ENCODE measurements around the gene LSM14A. TPM values are rescaled to one million over a fixed set of nuclear protein-coding genes. Genes with fewer than 3 reads are reported as not detected.
"Not testable (repeated sequence)": the region's sequence is repeated elsewhere in the genome, so short reads cannot be mapped to it uniquely, and the experiment has no call there.

LSM14A gene
- total RNA-seq, 5 donors from 2014 or later (not counting 1 experiment from before 2014, with no cell fraction given) = 135 to 180 (median 159) TPM

- Mint-ChIP-seq H3K4me3 (peak overlapping the region in 1 of 3 donors; percentile 46), H3K27ac (peak overlapping the region in 1 of 2 donors; percentile 61), H3K4me1 (peaks cover 49 to 56% (median 52%) of the 10 kb centered on the region in 3 donors), H3K36me3 (peaks cover 34% of the 10 kb centered on the region)
- ATAC-seq (replicated peaks in 1 of 4); H3K27me3 ChIP-seq (replicated peaks in 1 of 2; ENCODE audit: control insufficient read depth in 2 of 2, extremely low read depth in 1 of 2, insufficient read depth in 2 of 2, low read length in 1 of 2); H3K27me3 Mint-ChIP-seq; H3K9me3 Mint-ChIP-seq; DNase-seq; H3K9me3 ChIP-seq; POLR2A ChIA-PET; H3K27ac ChIP-seq (ENCODE audit: low read length); H3K4me3 ChIP-seq (ENCODE audit: control insufficient read depth in 1 of 2, extremely low read depth in 1 of 2, low read length in 1 of 2): not testable (repeated sequence)
- CTCF ChIA-PET = interaction anchor here in 1 of 2 donors (0.6 kb wide), 1 partner anchor 420 kb away, joined by 4 read pairs; no protein-coding TSS in a partner anchor
- H3K36me3 ChIP-seq (ENCODE audit: control insufficient read depth in 2 of 2, extremely low read depth in 1 of 2, insufficient read depth in 1 of 2, low read length in 1 of 2) = peaks cover 3 to 54% of the 10 kb centered on the region in 2 donors
- WGBS (ENCODE audit: insufficient coverage) = 100% methylated on average over 4 of the region's 14 CpGs
- H3K4me1 ChIP-seq (ENCODE audit: control insufficient read depth in 1 of 2, extremely low read depth in 1 of 2, insufficient read depth in 2 of 2, low read length in 2 of 2) = peaks cover 20 to 22% of the 10 kb centered on the region in 2 experiments
Observed at GRCh38 chr19:34216745-34217219, 44.5 kb downstream of the LSM14A start.

- peaks cover 45% of the 10 kb centered on the region for H3K36me3 Mint-ChIP-seq
Observed at GRCh38 chr19:34217952-34218817, 45.9 kb downstream of the LSM14A start.

GRCh38 chr19:34218818-34219164 is 46.5 kb downstream of the LSM14A start:
- ChIA-PET CTCF (interaction anchor here in 1 of 2 donors (1.0 to 1.5 kb wide), 6 partner anchors 9 to 107 kb away, joined by 3 to 8 read pairs (median 4); no protein-coding TSS in a partner anchor), POLR2A (interaction anchor here in 1 of 2 donors (1.0 kb wide), 1 partner anchor 10 kb away, joined by 3 read pairs; no protein-coding TSS in a partner anchor)
- no peaks in the 10 kb centered on the region for H3K27me3 ChIP-seq (replicated peaks in 1 of 2; ENCODE audit: control insufficient read depth in 2 of 2, extremely low read depth in 1 of 2, insufficient read depth in 2 of 2, low read length in 1 of 2)
- no peaks in the 10 kb centered on the region for H3K9me3 ChIP-seq
- DNase-seq = no peak
- Mint-ChIP-seq H3K27me3 (no peaks in the 10 kb centered on the region), H3K9me3 (no peaks in the 10 kb centered on the region), H3K4me3 (peak overlapping the region; percentile 42 to 64 (median 53)), H3K27ac (peak overlapping the region; percentile 74 to 87), H3K4me1 (peaks cover 53 to 61% (median 56%) of the 10 kb centered on the region in 3 donors), H3K36me3 (peaks cover 48% of the 10 kb centered on the region)
- ATAC-seq (replicated peaks in 1 of 4) = no peak
- no CpG with 5 or more reads among the region's 2 CpGs for WGBS (ENCODE audit: insufficient coverage)
- H3K4me3 ChIP-seq (ENCODE audit: control insufficient read depth in 1 of 2, extremely low read depth in 1 of 2, low read length in 1 of 2) = no peak overlapping the region
- peaks cover 6 to 62% of the 10 kb centered on the region in 2 donors for H3K36me3 ChIP-seq (ENCODE audit: control insufficient read depth in 2 of 2, extremely low read depth in 1 of 2, insufficient read depth in 1 of 2, low read length in 1 of 2)
- peak overlapping the region; percentile 36 for H3K27ac ChIP-seq (ENCODE audit: low read length)
- peaks cover 20 to 22% of the 10 kb centered on the region in 2 experiments for H3K4me1 ChIP-seq (ENCODE audit: control insufficient read depth in 1 of 2, extremely low read depth in 1 of 2, insufficient read depth in 2 of 2, low read length in 2 of 2)

More at GRCh38 chr19:34217952-34218817, 45.9 kb downstream of the LSM14A start:
- ATAC-seq (replicated peaks in 1 of 4) (peak; percentile 90 to 96 (median 94)), DNase-seq (peak; percentile 30 to 91 (median 75))
- Histone ChIP-seq H3K36me3 (ENCODE audit: control insufficient read depth in 2 of 2, extremely low read depth in 1 of 2, insufficient read depth in 1 of 2, low read length in 1 of 2) (peaks cover 6 to 62% of the 10 kb centered on the region in 2 donors), H3K9me3 (no peaks in the 10 kb centered on the region), H3K27me3 (replicated peaks in 1 of 2; ENCODE audit: control insufficient read depth in 2 of 2, extremely low read depth in 1 of 2, insufficient read depth in 2 of 2, low read length in 1 of 2) (no peaks in the 10 kb centered on the region), H3K4me1 (ENCODE audit: control insufficient read depth in 1 of 2, extremely low read depth in 1 of 2, insufficient read depth in 2 of 2, low read length in 2 of 2) (peaks cover 20 to 22% of the 10 kb centered on the region in 2 experiments), H3K4me3 (ENCODE audit: control insufficient read depth in 1 of 2, extremely low read depth in 1 of 2, low read length in 1 of 2) (peak overlapping the region in 1 of 2 donors; percentile 25), H3K27ac (ENCODE audit: low read length) (peak overlapping the region; percentile 36)
- Mint-ChIP-seq H3K4me3 (peak overlapping the region; percentile 42 to 65 (median 64)), H3K27me3 (no peaks in the 10 kb centered on the region), H3K4me1 (peaks cover 49 to 56% (median 52%) of the 10 kb centered on the region in 3 donors), H3K9me3 (no peaks in the 10 kb centered on the region), H3K27ac (peak overlapping the region; percentile 74 to 87)
- ChIA-PET POLR2A (interaction anchor here (0.6 kb wide), 3 partner anchors 15 to 113 kb away, joined by 3 to 11 read pairs (median 9); no protein-coding TSS in a partner anchor), CTCF (interaction anchor here in 1 of 2 donors (0.6 to 0.7 kb wide), 4 partner anchors 9 to 202 kb away, joined by 3 to 6 read pairs (median 5); no protein-coding TSS in a partner anchor)
- 10% methylated on average over 4 of the region's 18 CpGs for WGBS (ENCODE audit: insufficient coverage)

GRCh38 chr19:34220472-34221063 is 48.3 kb downstream of the LSM14A start:
- peaks cover 2 to 69% of the 10 kb centered on the region in 2 donors for H3K36me3 ChIP-seq (ENCODE audit: control insufficient read depth in 2 of 2, extremely low read depth in 1 of 2, insufficient read depth in 1 of 2, low read length in 1 of 2)
- no peak for ATAC-seq (replicated peaks in 1 of 4)
- peaks cover 57 to 64% (median 62%) of the 10 kb centered on the region in 3 donors for H3K4me1 Mint-ChIP-seq

GRCh38 chr19:34222386-34222785 is 50.1 kb downstream of the LSM14A start:
- ATAC-seq (replicated peaks in 1 of 4) (no peak), DNase-seq (no peak)
- Histone ChIP-seq H3K27ac (ENCODE audit: low read length) (no peak overlapping the region), H3K9me3 (no peaks in the 10 kb centered on the region), H3K27me3 (replicated peaks in 1 of 2; ENCODE audit: control insufficient read depth in 2 of 2, extremely low read depth in 1 of 2, insufficient read depth in 2 of 2, low read length in 1 of 2) (no peaks in the 10 kb centered on the region), H3K36me3 (ENCODE audit: control insufficient read depth in 2 of 2, extremely low read depth in 1 of 2, insufficient read depth in 1 of 2, low read length in 1 of 2) (peaks cover 2 to 80% of the 10 kb centered on the region in 2 donors), H3K4me1 (ENCODE audit: control insufficient read depth in 1 of 2, extremely low read depth in 1 of 2, insufficient read depth in 2 of 2, low read length in 2 of 2) (peaks cover 20 to 32% of the 10 kb centered on the region in 2 experiments), H3K4me3 (ENCODE audit: control insufficient read depth in 1 of 2, extremely low read depth in 1 of 2, low read length in 1 of 2) (no peak overlapping the region)
- no peak overlapping the region for H3K4me3 Mint-ChIP-seq
- peaks cover 63 to 66% (median 65%) of the 10 kb centered on the region in 3 donors for H3K4me1 Mint-ChIP-seq
- ChIA-PET CTCF (interaction anchor here (0.9 to 1.5 kb wide), 2 partner anchors 12 to 114 kb away, joined by 3 read pairs; no protein-coding TSS in a partner anchor), POLR2A (interaction anchor here (0.5 to 0.6 kb wide), 2 partner anchors 73 to 163 kb away, joined by 4 to 14 read pairs; no protein-coding TSS in a partner anchor)
- WGBS (ENCODE audit: insufficient coverage) = 100% methylated on average over 1 of the region's 1 CpG
- H3K27ac Mint-ChIP-seq = peak overlapping the region in 1 of 2 donors; percentile 8
- peaks cover 58% of the 10 kb centered on the region for H3K36me3 Mint-ChIP-seq
- H3K27me3 Mint-ChIP-seq = no peaks in the 10 kb centered on the region
- no peaks in the 10 kb centered on the region for H3K9me3 Mint-ChIP-seq

More at GRCh38 chr19:34220472-34221063, 48.3 kb downstream of the LSM14A start:
- no peak overlapping the region for H3K4me3 ChIP-seq (ENCODE audit: control insufficient read depth in 1 of 2, extremely low read depth in 1 of 2, low read length in 1 of 2)
- WGBS (ENCODE audit: insufficient coverage) = 67% methylated on average over 2 of the region's 4 CpGs
- Mint-ChIP-seq H3K27me3 (no peaks in the 10 kb centered on the region), H3K27ac (peak overlapping the region; percentile 36 to 58), H3K4me3 (no peak overlapping the region), H3K9me3 (no peaks in the 10 kb centered on the region), H3K36me3 (peaks cover 52% of the 10 kb centered on the region)
- peak in 34 of 35 experiments; percentile 19 to 79 (median 47) for DNase-seq
- H3K27me3 ChIP-seq (replicated peaks in 1 of 2; ENCODE audit: control insufficient read depth in 2 of 2, extremely low read depth in 1 of 2, insufficient read depth in 2 of 2, low read length in 1 of 2) = no peaks in the 10 kb centered on the region
- peaks cover 20 to 31% of the 10 kb centered on the region in 2 experiments for H3K4me1 ChIP-seq (ENCODE audit: control insufficient read depth in 1 of 2, extremely low read depth in 1 of 2, insufficient read depth in 2 of 2, low read length in 2 of 2)
- no peaks in the 10 kb centered on the region for H3K9me3 ChIP-seq
- H3K27ac ChIP-seq (ENCODE audit: low read length) = no peak overlapping the region
- ChIA-PET CTCF (interaction anchor here (0.6 to 1.6 kb wide), 8 partner anchors 11 to 437 kb away, joined by 3 to 8 read pairs (median 4); no protein-coding TSS in a partner anchor), POLR2A (no interaction called here)
